HEK293 (cell line): ENCODE data around the gene FOXRED2.

Source experiments
- ATF2 ChIP-seq: fragments of 450-650 bp; formaldehyde crosslinking; IDR thresholded peaks from 2 replicates; pipeline ENCODE4 v1.5.1; 2016; ENCODE audit warnings: missing biosample characterization, missing genetic modification characterization, low read depth
- HOXC10 ChIP-seq: sonication (generic); formaldehyde crosslinking; IDR thresholded peaks from 2 replicates; pipeline ENCODE4 v1.8.1; 2023; ENCODE audit warnings: mild to moderate bottlenecking, missing genetic modification reagents
- KLF17 ChIP-seq: fragments of 450-650 bp; formaldehyde crosslinking; IDR thresholded peaks from 2 replicates; pipeline ENCODE4 v1.5.1; 2016; ENCODE audit warnings: missing biosample characterization, missing genetic modification characterization
- MEIS1 ChIP-seq: sonication (generic); formaldehyde crosslinking; IDR thresholded peaks from 2 replicates; pipeline ENCODE4 v1.8.1; 2022; ENCODE audit warnings: missing genetic modification reagents, mild to moderate bottlenecking, borderline replicate concordance
- PBX3 ChIP-seq: sonication (generic); formaldehyde crosslinking; IDR thresholded peaks from 2 replicates; pipeline ENCODE4 v1.8.1; 2022; ENCODE audit warnings: mild to moderate bottlenecking, moderate library complexity, missing genetic modification reagents
- SP3 ChIP-seq: fragments of 450-650 bp; formaldehyde crosslinking; IDR thresholded peaks from 2 replicates; pipeline ENCODE4 v1.5.1; 2016; ENCODE audit warnings: missing biosample characterization, missing genetic modification characterization
- YY2 ChIP-seq: fragments of 450-650 bp; formaldehyde crosslinking; IDR thresholded peaks from 2 replicates; pipeline ENCODE4 v1.5.1; 2016; ENCODE audit warnings: missing biosample characterization, missing genetic modification characterization
- ZBTB11 ChIP-seq: fragments of 450-650 bp; formaldehyde crosslinking; conservative IDR thresholded peaks from 2 replicates; pipeline ENCODE4 v1.5.1; 2016; ENCODE audit warnings: low read depth, missing biosample characterization, missing genetic modification characterization
- ZBTB26 ChIP-seq: fragments of 450-650 bp; formaldehyde crosslinking; optimal IDR thresholded peaks from 2 replicates; pipeline ENCODE3; 2016; ENCODE audit warnings: missing biosample characterization, mild to moderate bottlenecking, missing genetic modification characterization
- ZNF112 ChIP-seq: fragments of 450-650 bp; formaldehyde crosslinking; IDR thresholded peaks from 2 replicates; pipeline ENCODE4 v1.5.0; 2017; ENCODE audit warnings: missing biosample characterization, missing genetic modification characterization
- ZNF148 ChIP-seq: fragments of 450-650 bp; formaldehyde crosslinking; IDR thresholded peaks from 2 replicates; pipeline ENCODE4 v1.5.0; 2017; ENCODE audit warnings: missing biosample characterization, missing genetic modification characterization, borderline replicate concordance
- ZNF280C ChIP-seq: fragments of 450-650 bp; formaldehyde crosslinking; IDR thresholded peaks from 2 replicates; pipeline ENCODE4 v1.5.1; 2016; ENCODE audit warnings: missing biosample characterization, missing genetic modification characterization
- ZNF488 ChIP-seq: fragments of 450-650 bp; formaldehyde crosslinking; IDR thresholded peaks from 2 replicates; pipeline ENCODE4 v1.5.1; 2016; ENCODE audit warnings: missing biosample characterization, missing genetic modification characterization
- ZNF623 ChIP-seq: fragments of 450-650 bp; formaldehyde crosslinking; IDR thresholded peaks from 2 replicates; pipeline ENCODE4 v1.5.1; 2016; ENCODE audit warnings: missing biosample characterization, missing genetic modification characterization
- ZNF626 ChIP-seq: fragments of 450-650 bp; sonication (Bioruptor Pico); formaldehyde crosslinking; IDR thresholded peaks from 2 replicates; pipeline ENCODE4 v1.5.1; 2018; ENCODE audit warnings: missing biosample characterization, missing genetic modification characterization, inconsistent platforms
- ZNF645 ChIP-seq: fragments of 450-650 bp; formaldehyde crosslinking; IDR thresholded peaks from 2 replicates; pipeline ENCODE4; 2016; ENCODE audit warnings: missing biosample characterization, missing genetic modification characterization
- ZNF654 ChIP-seq: fragments of 450-650 bp; formaldehyde crosslinking; IDR thresholded peaks from 2 replicates; pipeline ENCODE4 v1.5.1; 2016; ENCODE audit warnings: low read depth, missing biosample characterization, missing genetic modification characterization
- ZNF707 ChIP-seq: fragments of 450-650 bp; formaldehyde crosslinking; IDR thresholded peaks from 2 replicates; pipeline ENCODE4 v1.5.1; 2016; ENCODE audit warnings: missing biosample characterization, missing genetic modification characterization
- ZSCAN30 ChIP-seq: fragments of 450-650 bp; IDR thresholded peaks from 2 replicates; pipeline ENCODE4 v1.5.1; 2018; ENCODE audit warnings: missing biosample characterization, mild to moderate bottlenecking, missing genetic modification characterization, moderate library complexity

FOXRED2 gene

GRCh38 chr22:36481393-36482168 is 25.3 kb downstream of the FOXRED2 start, which contains the start of gene TXN2 (continued):
- TF ChIP-seq HOXC10 (CRISPR knock-in tag) (no peak), ZNF280C (tag by site-specific recombination) (no peak), ZNF488 (no peak), ZNF626 (no peak), ZNF623 (no peak; the same call in 1 of the 2 replicates), ZBTB26 (peak; percentile 80), ZNF148 (tag by site-specific recombination) (no peak), ZBTB11 (no peak; the same call in none of the 2 replicates), MEIS1 (no peak), PBX3 (CRISPR knock-in tag) (peak; percentile 79; the same call in 1 of the 2 replicates), ZNF654 (tag by site-specific recombination) (no peak), ZNF707 (tag by site-specific recombination) (no peak), SP3 (tag by site-specific recombination) (peak; percentile 78), YY2 (tag by site-specific recombination) (no peak; the same call in none of the 2 replicates), ZSCAN30 (tag by site-specific recombination) (peak; percentile 12; the same call in 1 of the 2 replicates), ATF2 (tag by site-specific recombination) (peak; percentile 93), ZNF112 (tag by site-specific recombination) (no peak), KLF17 (peak; percentile 88), ZNF645 (no peak)
